ENCODE measurements around the gene CD3D. TPM values are rescaled to one million over a fixed set of nuclear protein-coding genes. Genes with fewer than 3 reads are reported as not detected.

CD3D gene
- 1 to 10 TPM in 3 of 10 donors, under 1 TPM in 2, not detected in 5; 0.31 to 6.3 (median 1.1) TPM for total RNA-seq
- under 1 TPM in 1 of 2 donors, not detected in 1; 0.54 TPM for polyA plus RNA-seq
- long read RNA-seq, donor 1 = 0 reads
- long read RNA-seq, donor 2 = 0 reads
- long read RNA-seq, donor 3 = 0 reads

GRCh38 chr11:118342503-118343161 is at the start of gene CD3D:
Gene CD3D (minus strand): TSS chr11:118342705. CDS start chr11:118342607, 98 bp downstream.
- intact Hi-C loops (cut with DNase I) = no loop called here
- DNase-seq (no peak), ATAC-seq (no peak)
- peaks cover 0 to 32% (median 3%) of the 10 kb centered on the region in 7 donors for H3K27me3 ChIP-seq
- H3K27ac ChIP-seq = peak within 1 kb of the TSS in 1 of 10 donors; percentile 83
- 68 to 78% methylated on average over 13 of the region's 13 CpGs for WGBS, 2 donors
- H3K4me1 ChIP-seq = no peaks in the 10 kb centered on the region
- H3K4me3 ChIP-seq = peak within 1 kb of the TSS in 1 of 10 donors; percentile 50
- H3K36me3 ChIP-seq = no peaks in the 10 kb centered on the region
- H3K9me3 ChIP-seq = no peaks in the 10 kb centered on the region
- TF ChIP-seq CTCF (IDR thresholded peaks at IDR 0.05) = no peak

GRCh38 chr11:118383657-118384056 is 41.2 kb upstream of the CD3D start:
- DNase-seq = no peak
- intact Hi-C loops (cut with DNase I) = loop anchor here in 1 of 10 donors (5.0 kb wide), 1 partner anchor 114 kb away; no protein-coding TSS in a partner anchor
- no peak overlapping the region for H3K4me3 ChIP-seq
- H3K4me1 ChIP-seq = peaks cover 0 to 5% (median 0%) of the 10 kb centered on the region in 9 donors
- ATAC-seq = no peak
- H3K27ac ChIP-seq = no peak overlapping the region
- no peaks in the 10 kb centered on the region for H3K9me3 ChIP-seq
- WGBS, 2 donors = 95 to 99% methylated on average over 3 of the region's 3 CpGs
- TF ChIP-seq CTCF (IDR thresholded peaks at IDR 0.05) = no peak
- no peaks in the 10 kb centered on the region for H3K27me3 ChIP-seq
- H3K36me3 ChIP-seq = peaks cover 3 to 100% (median 92%) of the 10 kb centered on the region in 9 donors

DNA sequence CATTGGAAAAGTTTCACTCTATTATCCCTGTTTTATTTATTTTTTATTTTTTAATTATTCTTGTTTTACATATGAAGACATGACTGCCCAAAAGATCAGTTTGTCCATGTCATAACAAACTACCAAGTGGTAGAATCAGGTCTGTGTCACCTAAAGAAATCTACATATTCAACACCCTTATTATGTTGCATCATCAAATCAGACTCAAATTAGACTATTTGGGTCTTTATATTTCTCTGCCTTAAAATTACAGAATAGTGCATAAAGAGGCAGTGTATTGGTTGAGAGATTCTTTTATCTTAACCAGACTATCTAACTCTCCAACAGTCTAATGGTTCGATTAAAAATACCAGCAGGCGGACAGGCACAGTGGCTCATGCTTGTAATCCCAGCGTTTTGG is 40.4 kb upstream of the CD3D start:
- DNase-seq (no peak), ATAC-seq (no peak)
- H3K4me3 ChIP-seq = no peak overlapping the region
- peaks cover 0 to 5% (median 0%) of the 10 kb centered on the region in 9 donors for H3K4me1 ChIP-seq
- WGBS, 2 donors = 93 to 94% methylated on average over 3 of the region's 3 CpGs
- no peaks in the 10 kb centered on the region for H3K27me3 ChIP-seq
- no peak overlapping the region for H3K27ac ChIP-seq
- intact Hi-C loops (cut with DNase I) = loop anchor here in 1 of 10 donors (5.0 kb wide), 1 partner anchor 114 kb away; no protein-coding TSS in a partner anchor
- no peaks in the 10 kb centered on the region for H3K9me3 ChIP-seq
- no peak for TF ChIP-seq CTCF (IDR thresholded peaks at IDR 0.05)
- peaks cover 3 to 100% (median 93%) of the 10 kb centered on the region in 9 donors for H3K36me3 ChIP-seq

- intact Hi-C loops (cut with DNase I) = loop anchor here in 1 of 10 donors (5.0 kb wide), 1 partner anchor 117 kb away; no protein-coding TSS in a partner anchor
- peak overlapping the region in 2 of 10 donors; percentile 16 to 23 for H3K27ac ChIP-seq
- peaks cover 0 to 5% (median 0%) of the 10 kb centered on the region in 9 donors for H3K4me1 ChIP-seq
- peak in 2 of 8 donors; percentile 68 to 72 for ATAC-seq
- peaks cover 4 to 99% (median 90%) of the 10 kb centered on the region in 9 donors for H3K36me3 ChIP-seq
- no peak overlapping the region for H3K4me3 ChIP-seq
- TF ChIP-seq CTCF (IDR thresholded peaks at IDR 0.05) = no peak
- no peaks in the 10 kb centered on the region for H3K9me3 ChIP-seq
- DNase-seq = no peak
- no peaks in the 10 kb centered on the region for H3K27me3 ChIP-seq
These were observed 38.1 kb upstream of the CD3D start for GRCh38 chr11:118380571-118380970.
